Natural killer cell (primary cell): ENCODE data around the gene CCDC69. TPM values are rescaled to one million over a fixed set of nuclear protein-coding genes. Genes with fewer than 3 reads are reported as not detected.

Experiments
- ATAC-seq, 3 donors: fragments of 150-1000 bp in 2 of 3; fragments of 200-7000 bp in 1 of 3; cut with Tn5 transposase; 1 replicate in 1 of 3; 2 replicates in 2 of 3; pipeline ENCODE4 v1.10.0; 2021; ENCODE audit warnings: mild to moderate bottlenecking in 2 of 3, moderate library complexity in 2 of 3
- DNase-seq, 2 donors: peaks; one replicate each; pipeline versions ENCODE4 v3.0.0 to v3.0.0-alpha.2; 2013 to 2021; ENCODE audit warnings: mixed read lengths in 1 of 2
- H3K27ac ChIP-seq: one replicate; pipeline ENCODE4 v1.5.1; 2013; ENCODE audit warnings: mild to moderate bottlenecking, low read length
- H3K27me3 ChIP-seq: one replicate; pipeline ENCODE4 v1.6.1; 2013; ENCODE audit warnings: low read length; ENCODE audit not compliant: control insufficient read depth, insufficient read depth
- H3K36me3 ChIP-seq: one replicate; pipeline ENCODE4 v1.6.1; 2013; ENCODE audit warnings: low read length; ENCODE audit not compliant: control insufficient read depth, insufficient read depth
- H3K4me1 ChIP-seq: one replicate; pipeline ENCODE4 v1.6.1; 2013; ENCODE audit warnings: low read length; ENCODE audit not compliant: control insufficient read depth, insufficient read depth
- H3K4me3 ChIP-seq: one replicate; pipeline ENCODE4 v1.5.1; 2013; ENCODE audit warnings: low read length
- H3K9me3 ChIP-seq: one replicate; pipeline ENCODE4 v1.6.1; 2013; ENCODE audit warnings: low read length; ENCODE audit not compliant: control insufficient read depth, insufficient read depth
- H3K27ac Mint-ChIP-seq, 2 donors: one replicate each; pipeline ENCODE4 v1.8.0; 2022; ENCODE audit warnings: mild to moderate bottlenecking in 2 of 2, mixed read lengths in 2 of 2, moderate library complexity in 1 of 2
- H3K27me3 Mint-ChIP-seq, 2 donors: one replicate each; pipeline ENCODE4 v1.8.0; 2022; ENCODE audit warnings: low read depth in 2 of 2, mixed read lengths in 2 of 2
- H3K36me3 Mint-ChIP-seq: one replicate; pipeline ENCODE4 v1.8.0; 2022; ENCODE audit warnings: mixed read lengths
- H3K4me1 Mint-ChIP-seq, 2 donors: one replicate each; pipeline ENCODE4 v1.8.0; 2022; ENCODE audit warnings: mixed read lengths in 2 of 2
- H3K4me3 Mint-ChIP-seq: one replicate; pipeline ENCODE4 v1.8.0; 2022; ENCODE audit warnings: mild to moderate bottlenecking, moderate library complexity, mixed read lengths
- H3K9me3 Mint-ChIP-seq, 2 donors: one replicate each; pipeline ENCODE4 v1.8.0; 2022; ENCODE audit warnings: mixed read lengths in 2 of 2
- CTCF ChIP-seq: fragments of 200-600 bp; IDR thresholded peaks from one replicate; pipeline ENCODE4 v1.8.0; 2022; ENCODE audit warnings: antibody characterized with exemption
- WGBS: methylation state at CpG from one replicate; pipeline ENCODE4 v1.1.7; 2013; ENCODE audit warnings: missing lambda C conversion rate; ENCODE audit not compliant: insufficient coverage; 5-methylcytosine and 5-hydroxymethylcytosine counted together
- intact Hi-C: fragments of 100-400 bp; cut with micrococcal nuclease; formaldehyde crosslinking; loops from one replicate; pipeline ENCODE4 v1.14.2; 2022
- total RNA-seq, 4 donors: library from RNA; stranded (reverse); fragments of 120-200 nt in 1 of 4; gene quantifications; one replicate each; pipeline versions ENCODE4 v1.2.3 to v1.2.4, GENCODE V29; 2013 to 2022

The CCDC69 gene
- total RNA-seq, 3 donors from 2014 or later (not counting 1 experiment from before 2014, with no cell fraction given), result 181 to 227 (median 204) TPM

DNA sequence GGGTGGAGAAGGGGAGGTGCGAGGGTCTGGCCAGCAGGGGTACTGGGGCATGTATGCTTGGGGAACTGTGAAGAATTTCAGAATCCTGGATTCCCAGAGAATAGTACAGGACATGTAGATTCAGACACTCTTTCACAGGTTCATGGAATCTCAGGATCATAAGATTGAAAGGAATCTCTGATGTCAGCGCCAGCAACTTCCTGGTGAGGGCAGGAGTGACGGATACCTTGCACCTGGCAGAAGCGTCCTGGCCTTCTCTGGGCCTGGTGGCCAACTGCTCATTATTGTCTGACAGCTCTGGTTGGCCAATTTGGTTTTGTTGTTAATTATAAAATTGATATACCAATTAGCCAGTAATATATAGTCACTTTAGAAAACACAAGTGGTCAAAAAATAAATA lies 36.0 kb upstream of the CCDC69 start:
- Mint-ChIP-seq H3K27me3 (no peaks in the 10 kb centered on the region), H3K9me3 (no peaks in the 10 kb centered on the region), H3K4me1 (peaks cover 4 to 20% of the 10 kb centered on the region in 2 donors), H3K36me3 (no peaks in the 10 kb centered on the region), H3K27ac (no peak overlapping the region), H3K4me3 (no peak overlapping the region)
- Histone ChIP-seq H3K4me3 (no peak overlapping the region), H3K27me3 (no peaks in the 10 kb centered on the region), H3K4me1 (peaks cover 31% of the 10 kb centered on the region), H3K36me3 (peaks cover 7% of the 10 kb centered on the region), H3K27ac (no peak overlapping the region), H3K9me3 (no peaks in the 10 kb centered on the region)
- DNase-seq, result no peak
- intact Hi-C loops, result loop anchor here (10.0 kb wide), 1 partner anchor 515 kb away; the partner anchor contains the start of gene G3BP1
- 96% methylated on average over 4 of the region's 4 CpGs for whole genome bisulfite sequencing
- ATAC-seq, result no peak
- TF ChIP-seq CTCF, result no peak

DNA sequence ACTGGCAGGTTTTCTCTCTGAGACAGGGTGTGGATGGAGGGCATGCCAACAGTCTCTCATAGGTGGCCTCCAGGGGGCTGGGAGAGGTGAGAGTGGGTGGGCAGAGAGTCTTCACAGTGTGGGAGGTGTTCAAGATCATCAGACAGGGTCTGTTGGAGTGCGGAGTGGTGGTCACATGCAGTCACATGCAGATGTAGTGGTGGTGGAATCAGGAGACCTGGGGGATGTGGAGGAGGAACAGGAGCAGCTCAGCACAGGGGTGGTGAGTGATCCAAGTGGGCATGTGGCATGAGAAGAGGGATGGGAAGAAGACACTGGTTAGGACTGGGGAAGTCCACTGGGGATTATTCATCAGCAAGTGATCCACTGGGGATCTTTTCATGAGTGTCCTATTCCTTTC lies 34.9 kb upstream of the CCDC69 start:
- Histone ChIP-seq H3K27ac (no peak overlapping the region), H3K9me3 (no peaks in the 10 kb centered on the region), H3K27me3 (no peaks in the 10 kb centered on the region), H3K4me3 (no peak overlapping the region), H3K36me3 (peaks cover 7% of the 10 kb centered on the region), H3K4me1 (peaks cover 32% of the 10 kb centered on the region)
- no peaks in the 10 kb centered on the region for H3K27me3 Mint-ChIP-seq
- intact Hi-C loops, result loop anchor here (10.0 kb wide), 1 partner anchor 516 kb away; the partner anchor contains the start of gene G3BP1
- ATAC-seq (no peak), DNase-seq (no peak)
- no peaks in the 10 kb centered on the region for H3K36me3 Mint-ChIP-seq
- no peak for TF ChIP-seq CTCF
- H3K27ac Mint-ChIP-seq, result no peak overlapping the region
- no peak overlapping the region for H3K4me3 Mint-ChIP-seq
- 34% methylated on average over 1 of the region's 1 CpG for WGBS
- no peaks in the 10 kb centered on the region for H3K9me3 Mint-ChIP-seq
- H3K4me1 Mint-ChIP-seq, result peaks cover 10 to 23% of the 10 kb centered on the region in 2 donors

- H3K4me3 Mint-ChIP-seq, result no peak overlapping the region
- TF ChIP-seq CTCF, result no peak
- H3K4me1 Mint-ChIP-seq, result peaks cover 16 to 29% of the 10 kb centered on the region in 2 donors
- no peak for ATAC-seq
- no peaks in the 10 kb centered on the region for H3K36me3 Mint-ChIP-seq
- Histone ChIP-seq H3K4me1 (peaks cover 38% of the 10 kb centered on the region), H3K27ac (peak overlapping the region; percentile 40), H3K9me3 (no peaks in the 10 kb centered on the region), H3K27me3 (no peaks in the 10 kb centered on the region), H3K4me3 (no peak overlapping the region), H3K36me3 (peaks cover 7% of the 10 kb centered on the region)
- no peaks in the 10 kb centered on the region for H3K9me3 Mint-ChIP-seq
- intact Hi-C loops, result loop anchor here (10.0 kb wide), 1 partner anchor 517 kb away; the partner anchor contains the start of gene G3BP1
- DNase-seq, result no peak
- over 99% methylated on average over 7 of the region's 7 CpGs for WGBS
- H3K27me3 Mint-ChIP-seq, result no peaks in the 10 kb centered on the region
- H3K27ac Mint-ChIP-seq, result no peak overlapping the region
Measured at GRCh38 chr5:151258201-151258611, 34.3 kb upstream of the CCDC69 start.

DNA sequence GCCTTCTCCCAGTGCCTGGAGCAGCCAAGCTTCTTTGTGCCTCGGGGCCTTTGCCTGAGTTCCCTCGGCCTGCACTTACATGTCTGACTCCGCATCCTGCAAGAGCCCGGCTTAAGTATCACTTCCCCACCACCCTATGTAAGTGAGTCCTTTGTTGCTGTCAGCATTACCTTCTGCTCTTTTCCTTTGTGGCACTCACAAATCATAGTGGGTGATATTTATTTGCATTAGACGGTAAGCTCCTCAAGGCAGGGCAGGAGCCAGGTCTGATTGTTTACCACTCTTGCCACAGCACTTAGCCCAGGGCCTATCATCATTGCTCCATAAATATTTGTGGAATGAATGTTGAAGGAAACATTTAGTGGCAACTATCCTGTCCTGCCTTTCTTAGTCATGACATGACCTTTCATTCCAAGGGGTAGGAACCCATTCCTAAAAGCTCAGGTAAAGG lies 33.9 kb upstream of the CCDC69 start:
- TF ChIP-seq CTCF, result no peak
- H3K36me3 ChIP-seq, result peaks cover 7% of the 10 kb centered on the region
- no peaks in the 10 kb centered on the region for H3K9me3 ChIP-seq
- no peaks in the 10 kb centered on the region for H3K27me3 ChIP-seq
- H3K4me3 ChIP-seq, result no peak overlapping the region
- 67% methylated on average over 4 of the region's 5 CpGs for WGBS
- H3K4me1 ChIP-seq, result peaks cover 40% of the 10 kb centered on the region
- Mint-ChIP-seq H3K4me3 (no peak overlapping the region), H3K36me3 (no peaks in the 10 kb centered on the region), H3K27ac (no peak overlapping the region), H3K4me1 (peaks cover 21 to 33% of the 10 kb centered on the region in 2 donors), H3K27me3 (no peaks in the 10 kb centered on the region), H3K9me3 (no peaks in the 10 kb centered on the region)
- DNase-seq, result no peak
- no peak for ATAC-seq
- intact Hi-C loops, result loop anchor here (10.0 kb wide), 1 partner anchor 517 kb away; the partner anchor contains the start of gene G3BP1
- peak overlapping the region; percentile 54 for H3K27ac ChIP-seq
